Astrocyte (in vitro differentiated cells and primary cell): ENCODE results near the gene LEFTY1.

ENCODE experiments used
- CTCF ChIP-seq: IDR thresholded peaks from 2 replicates; pipeline ENCODE4 v1.5.1; 2011; ENCODE audit warnings: low read depth, mild to moderate bottlenecking, inconsistent platforms, low read length, moderate library complexity; ENCODE audit not compliant: insufficient read depth
- EZH2 ChIP-seq: IDR thresholded peaks from 2 replicates; pipeline ENCODE4 v1.6.1; 2012; ENCODE audit warnings: mild to moderate bottlenecking, low read length, inconsistent platforms; ENCODE audit not compliant: insufficient read depth

GRCh38 chr1:225855503-225856300 lies 33.2 kb downstream of the LEFTY1 start:
- TF ChIP-seq CTCF (no peak), EZH2 (no peak)
